Endothelial cell of umbilical vein (primary cell): ENCODE measurements around the gene SOX15. TPM values are rescaled to one million over a fixed set of nuclear protein-coding genes. Genes with fewer than 3 reads are reported as not detected.

Experiments used
- BruUV-seq: library from RNA; stranded (reverse); fragments of 400-500 nt; replicated peaks from 2 replicates; lab custom pipeline; 2021; lab: Mats Ljungman, UMichigan
- CTCF ChIA-PET: fragments of 300-600, 350-600 bp; sonication (Branson Sonifier 250); formaldehyde crosslinking; loops from one replicate; lab custom pipeline; 2021; ENCODE audit warnings: antibody characterized with exemption, inconsistent platforms; lab: Charles Lee
- POLR2A ChIA-PET: fragments of 300-600, 350-600 bp; sonication (Branson Sonifier 250); formaldehyde crosslinking; loops from one replicate; lab custom pipeline; 2021; ENCODE audit warnings: antibody characterized with exemption, inconsistent platforms; lab: Charles Lee
- DNase-seq: peaks from one replicate; pipeline ENCODE4 v3.0.0-alpha.2; 2011; ENCODE audit warnings: low read depth, low spot score
- FAIRE-seq: peaks from 2 replicates; lab custom pipeline; 2011; peaks lifted over from hg19 to GRCh38; lab: Jason Lieb, UNC
- H2AFZ ChIP-seq: 2 replicates; pipeline ENCODE4 v1.6.0; 2012; ENCODE audit warnings: low read depth, low read length, control low read depth, inconsistent platforms
- H3K27ac ChIP-seq: 2 replicates; pipeline ENCODE4 v1.5.1; 2011; ENCODE audit warnings: low read depth, mild to moderate bottlenecking, control low read depth, low read length, moderate library complexity; ENCODE audit not compliant: insufficient read depth
- H3K27me3 ChIP-seq, 2 experiments: 2 replicates each; pipeline versions ENCODE4 v1.6.0 to v1.6.1; 2011; ENCODE audit warnings: low read length in 2 of 2, mixed read lengths in 1 of 2; ENCODE audit not compliant: control insufficient read depth in 2 of 2, insufficient read depth in 2 of 2
- H3K36me3 ChIP-seq, 2 experiments: 2 replicates in 1 of 2; 3 replicates in 1 of 2; pipeline ENCODE4 v1.5.1; 2011; ENCODE audit warnings: low read length in 2 of 2, mild to moderate bottlenecking in 1 of 2, moderate library complexity in 1 of 2; ENCODE audit not compliant: control insufficient read depth in 2 of 2, insufficient read depth in 2 of 2; ENCODE audit errors: extremely low read depth in 1 of 2
- H3K4me1 ChIP-seq: 3 replicates; pipeline ENCODE4 v1.5.1; 2011; ENCODE audit warnings: mild to moderate bottlenecking, low read length; ENCODE audit not compliant: control insufficient read depth, insufficient read depth; ENCODE audit errors: extremely low read depth
- H3K4me2 ChIP-seq: 2 replicates; pipeline ENCODE4 v1.6.1; 2011; ENCODE audit warnings: low read length, control low read depth, mixed read lengths; ENCODE audit not compliant: insufficient read depth
- H3K4me3 ChIP-seq, 3 experiments: fragments of 200-600 bp in 1 of 3; sonication (generic), shearing (Covaris generic) in 1 of 3; replicated peaks in 1 of 3; 2 replicates each; pipeline ENCODE4 v1.5.1; 2011 to 2016; ENCODE audit warnings: control low read depth in 3 of 3, low read length in 3 of 3, mild to moderate bottlenecking in 2 of 3, inconsistent platforms in 1 of 3, low read depth in 1 of 3, moderate library complexity in 1 of 3; ENCODE audit not compliant: insufficient read depth in 1 of 3
- H3K79me2 ChIP-seq: 2 replicates; pipeline ENCODE4 v1.6.0; 2012; ENCODE audit warnings: low read length, inconsistent platforms; ENCODE audit not compliant: control insufficient read depth, insufficient read depth
- H3K9ac ChIP-seq: replicated peaks from 2 replicates; pipeline ENCODE3; 2011; ENCODE audit warnings: low read length, control low read depth; ENCODE audit not compliant: insufficient read depth; ENCODE audit errors: extremely low read depth
- H3K9me1 ChIP-seq: replicated peaks from 3 replicates; pipeline ENCODE4 v1.6.0; 2011; ENCODE audit warnings: mild to moderate bottlenecking, low read length; ENCODE audit not compliant: control insufficient read depth, insufficient read depth; ENCODE audit errors: extremely low read depth
- H3K9me3 ChIP-seq: replicated peaks from 2 replicates; pipeline ENCODE4 v1.5.1; 2012; ENCODE audit warnings: low read length, inconsistent platforms; ENCODE audit not compliant: control insufficient read depth, insufficient read depth
- H4K20me1 ChIP-seq: replicated peaks from 2 replicates; pipeline ENCODE3; 2011; ENCODE audit warnings: mild to moderate bottlenecking, low read length; ENCODE audit not compliant: control insufficient read depth, insufficient read depth; ENCODE audit errors: extremely low read depth
- CTCF ChIP-seq, 2 donors: IDR thresholded peaks; 1 replicate in 1 of 2; 2 replicates in 1 of 2; pipeline ENCODE4 v1.5.1; 2011; ENCODE audit warnings: low read length in 2 of 2, mild to moderate bottlenecking in 2 of 2, moderate library complexity in 2 of 2, control low read depth in 1 of 2, inconsistent platforms in 1 of 2, low read depth in 1 of 2; ENCODE audit not compliant: insufficient read depth in 1 of 2; ENCODE audit errors: extremely low read depth in 1 of 2
- EZH2 ChIP-seq: IDR thresholded peaks from 2 replicates; pipeline ENCODE4 v1.6.1; 2012; ENCODE audit warnings: borderline replicate concordance, low read depth, mild to moderate bottlenecking, moderate library complexity, low read length, inconsistent platforms; ENCODE audit not compliant: severe bottlenecking
- MAX ChIP-seq: IDR thresholded peaks from 2 replicates; pipeline ENCODE4 v1.6.1; 2011; ENCODE audit not compliant: insufficient read depth, insufficient read length
- MYC ChIP-seq: IDR thresholded peaks from one replicate; pipeline ENCODE4 v1.6.1; 2011; ENCODE audit warnings: mild to moderate bottlenecking, low read depth, low read length
- POLR2AphosphoS5 ChIP-seq: IDR thresholded peaks from 2 replicates; pipeline ENCODE4 v1.6.1; 2012; ENCODE audit warnings: low read depth, mild to moderate bottlenecking, control low read depth, low read length, moderate library complexity; ENCODE audit not compliant: insufficient read depth
- dilution Hi-C: fragments of 300-500 bp; cut with MboI; formaldehyde crosslinking; loops from one replicate; pipeline ENCODE4 v1.15.0; 2019; ENCODE audit warnings: low sequenced_read_pairs; ENCODE audit not compliant: extremely low pct_ligation_motif_present
- intact Hi-C: fragments of 100-400 bp; cut with micrococcal nuclease; formaldehyde crosslinking; loops from one replicate; pipeline ENCODE4 v1.10.0; 2022
- polyA plus RNA-seq, 4 experiments: library from polyadenylated mRNA; depleted of rRNA in 3 of 4; stranded (reverse) in 3 of 4; unstranded in 1 of 4; fragments of >200 nt; gene quantifications; 2 replicates each; pipeline versions ENCODE4 v1.2.1 to v1.2.3, GENCODE V29; 2011 to 2012; ENCODE audit warnings: missing spikeins in 1 of 4
- total RNA-seq: library from RNA; stranded (reverse); gene quantifications from 2 replicates; pipeline ENCODE4 v1.2.3, GENCODE V29; 2021

Gene SOX15
- total and polyA plus RNA-seq, 2 donors (not counting 3 experiments of a cell fraction or from before 2014, with no cell fraction given) = 0.26 to 0.46 TPM

GRCh38 chr17:7579834-7580603 lies 9.9 kb downstream of the SOX15 start:
- FAIRE-seq (no peak), DNase-seq (no peak)
- TF ChIP-seq EZH2 (no peak), MYC (no peak), CTCF (IDR thresholded peaks at IDR 0.05; ENCODE audit: extremely low read depth in 1 of 2, insufficient read depth in 1 of 2, low read depth in 1 of 2, low read length in 2 of 2) (no peak), POLR2AphosphoS5 (peak; percentile 14), MAX (no peak)
- H3K9ac ChIP-seq = no peak overlapping the region
- no peak overlapping the region for H2AFZ ChIP-seq
- H3K36me3 ChIP-seq = peaks cover 24 to 37% of the 10 kb centered on the region in 2 experiments
- H3K27ac ChIP-seq = peak overlapping the region; percentile 42
- peaks cover 5% of the 10 kb centered on the region for H4K20me1 ChIP-seq
- dilution Hi-C loops (no loop called here), intact Hi-C loops (no loop called here)
- H3K4me1 ChIP-seq = peaks cover 60% of the 10 kb centered on the region
- ChIA-PET POLR2A (interaction anchor here (0.6 to 1.6 kb wide), 4 partner anchors 10 to 107 kb away, joined by 3 to 6 read pairs (median 4); partner anchors contain the start of genes SOX15 and TP53), CTCF (interaction anchor here (0.6 to 4.8 kb wide), 6 partner anchors 10 to 564 kb away, joined by 3 to 48 read pairs (median 4); partner anchors contain the start of genes SOX15 and TP53)
- no peaks in the 10 kb centered on the region for H3K9me3 ChIP-seq
- H3K4me3 ChIP-seq = no peak overlapping the region
- BruUV-seq = no TSS peak
- H3K79me2 ChIP-seq = peaks cover 43% of the 10 kb centered on the region
- H3K27me3 ChIP-seq = no peaks in the 10 kb centered on the region
- no peaks in the 10 kb centered on the region for H3K9me1 ChIP-seq
- H3K4me2 ChIP-seq = no peak overlapping the region
